Measurements from ENCODE around the gene HAUS8.

Gene HAUS8

DNA sequence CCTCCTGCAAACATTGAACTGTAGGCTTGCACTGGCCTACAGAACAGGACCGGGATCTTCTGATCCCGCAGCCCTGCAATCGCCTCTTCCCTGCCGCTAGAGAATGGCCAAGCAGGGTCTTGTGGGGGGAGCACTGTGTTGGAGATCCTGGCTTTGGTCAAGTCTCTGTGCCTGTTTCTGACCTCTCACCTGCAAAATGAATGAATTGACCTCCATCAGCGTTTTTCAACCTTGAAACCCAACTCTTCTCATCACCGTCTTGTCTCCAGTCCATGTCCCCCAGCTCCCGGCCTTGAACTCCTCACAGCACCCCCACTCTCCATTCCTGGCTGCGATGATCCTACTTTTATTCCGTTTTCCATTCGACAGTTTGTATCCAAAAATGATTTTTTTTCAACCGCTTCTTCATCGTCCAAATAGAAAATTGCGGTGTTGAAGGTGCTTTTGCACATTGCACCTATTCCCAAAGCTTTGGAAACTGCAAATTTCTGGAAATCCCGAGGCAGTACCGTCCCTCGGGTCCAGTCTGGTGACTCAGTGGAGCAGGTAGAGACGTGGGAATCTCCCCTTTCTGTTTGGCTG, 2.3 kb upstream of the HAUS8 start:
- DNase-seq (ENCODE audit: insufficient read length, low spot score) (no peak), FAIRE-seq (no peak)
- no peak for TF ChIP-seq POU2F2 (IDR thresholded peaks at IDR 0.05; ENCODE audit: low read depth, low read length)
- TF ChIP-seq TAF1 (IDR thresholded peaks at IDR 0.05; ENCODE audit: low read depth, low read length): no peak
- TF ChIP-seq SPI1 (IDR thresholded peaks at IDR 0.05; ENCODE audit: low read depth, low read length): no peak
- no peak for TF ChIP-seq POLR2AphosphoS5 (IDR thresholded peaks at IDR 0.05; ENCODE audit: low read depth, low read length)
- no peak for TF ChIP-seq PAX5 (IDR thresholded peaks at IDR 0.05; ENCODE audit: insufficient read depth, low read length, severe bottlenecking)
- no peak for TF ChIP-seq POLR2A (IDR thresholded peaks at IDR 0.05; ENCODE audit: low read depth, low read length)

DNA sequence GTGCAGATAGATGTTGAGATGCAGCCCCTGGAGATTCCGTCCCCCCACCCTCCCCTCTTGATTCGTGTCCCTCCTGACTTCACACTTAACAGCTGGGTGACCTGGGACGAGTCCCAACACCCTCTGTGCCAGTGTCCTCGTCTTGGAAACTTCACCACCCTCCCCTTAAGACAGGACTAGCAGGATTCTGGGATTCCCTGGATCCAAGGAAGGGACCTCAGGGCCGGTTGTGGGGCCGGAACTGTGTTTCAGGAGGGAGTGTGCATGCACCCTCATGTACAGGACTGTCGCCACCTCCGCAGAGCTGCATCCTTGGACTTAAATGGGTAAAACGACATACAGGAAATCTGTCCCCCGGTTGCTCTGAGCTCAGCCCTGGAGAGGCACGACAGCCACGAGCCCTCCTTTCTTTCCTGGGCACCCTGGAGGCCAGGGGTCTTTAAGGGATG, 1.3 kb upstream of the HAUS8 start:
- DNase-seq (ENCODE audit: insufficient read length, low spot score): no peak
- peak; percentile 5 for FAIRE-seq
- TF ChIP-seq SPI1 (IDR thresholded peaks at IDR 0.05; ENCODE audit: low read depth, low read length): no peak
- no peak for TF ChIP-seq TAF1 (IDR thresholded peaks at IDR 0.05; ENCODE audit: low read depth, low read length)
- TF ChIP-seq POLR2AphosphoS5 (IDR thresholded peaks at IDR 0.05; ENCODE audit: low read depth, low read length): no peak; the same call in 1 of the 2 replicates
- no peak for TF ChIP-seq POU2F2 (IDR thresholded peaks at IDR 0.05; ENCODE audit: low read depth, low read length)
- no peak for TF ChIP-seq POLR2A (IDR thresholded peaks at IDR 0.05; ENCODE audit: low read depth, low read length)
- TF ChIP-seq PAX5 (IDR thresholded peaks at IDR 0.05; ENCODE audit: insufficient read depth, low read length, severe bottlenecking): no peak

DNA sequence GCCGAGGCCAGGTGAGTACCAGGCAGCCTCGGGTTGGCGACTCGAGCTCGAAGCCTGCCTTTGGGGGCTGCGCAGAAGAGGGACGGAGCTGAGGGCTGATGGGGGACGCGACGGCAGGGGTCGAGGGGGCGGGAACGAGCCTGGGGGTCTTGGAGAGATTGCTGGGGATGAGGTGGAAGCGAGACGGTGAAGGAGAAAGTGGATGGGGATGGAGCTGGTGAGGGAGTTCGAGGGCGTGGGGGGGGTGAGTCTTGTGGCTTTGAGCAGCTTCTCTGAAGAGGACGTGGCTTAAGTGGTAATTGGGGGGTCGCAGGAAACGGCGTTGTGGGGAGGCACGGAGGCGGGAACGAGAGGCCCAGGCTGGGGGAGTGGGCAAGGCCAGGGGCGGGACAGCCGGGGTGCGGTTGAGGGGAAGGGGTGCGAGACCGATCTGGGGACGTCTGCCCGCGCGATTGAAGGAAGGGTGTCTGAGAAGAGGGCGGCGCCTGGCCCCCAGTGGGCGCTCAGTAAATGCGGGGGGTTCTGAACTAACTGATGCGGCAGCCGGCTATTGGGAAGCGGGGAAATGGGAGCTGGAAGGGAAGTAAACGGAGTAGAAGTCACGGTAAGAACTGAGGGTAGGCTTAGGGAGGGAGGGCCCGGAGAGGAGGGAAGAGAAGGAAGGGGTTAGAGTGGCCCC, 751 bp upstream of the HAUS8 start:
- FAIRE-seq: peak; percentile 33
- TF ChIP-seq POU2F2 (IDR thresholded peaks at IDR 0.05; ENCODE audit: low read depth, low read length) (no peak), POLR2A (IDR thresholded peaks at IDR 0.05; ENCODE audit: low read depth, low read length) (no peak), PAX5 (IDR thresholded peaks at IDR 0.05; ENCODE audit: insufficient read depth, low read length, severe bottlenecking) (no peak), POLR2AphosphoS5 (IDR thresholded peaks at IDR 0.05; ENCODE audit: low read depth, low read length) (no peak), SPI1 (IDR thresholded peaks at IDR 0.05; ENCODE audit: low read depth, low read length) (no peak), TAF1 (IDR thresholded peaks at IDR 0.05; ENCODE audit: low read depth, low read length) (no peak)
- no peak for DNase-seq (ENCODE audit: insufficient read length, low spot score)

DNA sequence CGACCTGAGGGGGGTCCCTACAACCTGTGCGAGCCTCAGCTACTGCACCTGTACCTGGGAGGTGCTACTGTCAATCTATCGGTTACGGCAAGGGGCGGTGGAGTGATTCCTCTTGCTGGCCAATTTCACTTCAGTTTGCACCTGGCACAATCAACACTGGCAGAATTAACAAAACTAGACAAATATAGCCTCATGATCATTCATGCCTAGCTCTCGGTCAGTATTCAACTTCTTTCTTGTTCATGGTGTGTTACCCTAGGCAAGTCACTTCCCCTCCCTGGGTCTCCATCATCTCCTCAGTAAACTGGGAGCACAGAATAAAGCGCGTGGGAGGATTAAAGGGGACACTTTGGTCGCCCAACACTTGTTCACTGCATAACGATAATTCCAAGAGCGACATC, 618 bp downstream of the HAUS8 start:
- FAIRE-seq (peak; percentile 65), DNase-seq (ENCODE audit: insufficient read length, low spot score) (no peak)
- TF ChIP-seq SPI1 (IDR thresholded peaks at IDR 0.05; ENCODE audit: low read depth, low read length) (peak; percentile 42; the same call in 1 of the 2 replicates), POU2F2 (IDR thresholded peaks at IDR 0.05; ENCODE audit: low read depth, low read length) (no peak)

DNA sequence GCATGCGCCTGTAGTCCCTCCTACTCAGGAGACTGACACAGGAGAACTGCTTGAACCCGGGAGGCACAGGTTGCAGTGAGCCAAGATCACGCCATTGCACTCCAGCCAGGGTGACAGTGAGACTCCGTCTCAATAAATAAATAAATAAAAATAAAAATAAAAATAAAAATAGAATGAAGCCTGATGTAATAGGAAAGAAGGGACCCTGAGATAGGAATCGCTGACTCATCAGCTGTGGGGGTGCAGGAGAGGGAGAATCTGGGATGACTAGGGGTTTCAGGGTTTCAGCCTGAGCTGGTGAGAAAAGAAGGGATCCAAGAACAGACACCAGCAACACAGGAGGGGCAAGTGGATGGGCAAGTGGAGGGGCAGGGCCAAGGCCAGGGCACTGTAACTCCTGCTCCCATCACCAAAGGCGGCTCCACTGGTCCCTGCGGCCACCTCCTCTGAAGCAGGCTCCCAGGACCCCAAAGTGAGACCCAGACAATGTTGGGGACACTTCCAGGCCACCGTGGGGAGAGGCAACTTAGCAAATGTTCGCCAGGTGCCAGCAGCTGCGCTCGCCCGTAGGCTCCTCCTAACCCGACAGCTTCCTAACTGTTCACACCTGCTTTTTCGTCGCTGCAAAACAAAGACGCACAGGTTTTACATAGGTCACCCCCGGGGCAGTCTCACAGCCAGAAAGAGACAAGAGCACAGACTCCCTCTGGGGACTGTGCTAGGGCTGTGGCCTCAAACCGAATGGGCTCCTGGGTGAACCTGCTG, 1.2 kb downstream of the HAUS8 start:
- FAIRE-seq (no peak), DNase-seq (ENCODE audit: insufficient read length, low spot score) (no peak)
- TF ChIP-seq POLR2AphosphoS5 (IDR thresholded peaks at IDR 0.05; ENCODE audit: low read depth, low read length) (peak; percentile 55; the same call in 1 of the 2 replicates), POU2F2 (IDR thresholded peaks at IDR 0.05; ENCODE audit: low read depth, low read length) (no peak)

DNA sequence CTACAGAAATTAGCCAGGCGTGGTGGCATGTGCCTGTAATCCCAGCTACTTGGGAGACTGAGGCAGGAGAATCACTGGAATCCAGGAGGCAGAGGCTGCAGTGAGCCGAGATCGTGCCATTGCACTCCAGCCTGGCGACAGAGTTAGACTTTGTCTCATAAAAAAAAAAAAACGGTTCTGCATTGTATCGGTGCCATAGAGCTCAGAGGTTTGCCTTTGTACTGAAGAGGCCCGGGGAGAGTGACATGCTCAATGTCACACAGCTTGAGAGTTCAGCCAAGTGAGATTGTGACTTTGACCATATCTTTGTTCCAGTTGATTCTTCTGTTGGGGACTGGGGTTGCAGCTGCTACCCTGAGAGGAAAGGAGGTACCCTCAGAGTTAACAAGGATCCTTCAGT, 4.3 kb downstream of the HAUS8 start:
- DNase-seq (ENCODE audit: insufficient read length, low spot score): no peak
- no peak for TF ChIP-seq POLR2A (IDR thresholded peaks at IDR 0.05; ENCODE audit: low read depth, low read length)
- no peak for TF ChIP-seq POLR2AphosphoS5 (IDR thresholded peaks at IDR 0.05; ENCODE audit: low read depth, low read length)
- TF ChIP-seq SPI1 (IDR thresholded peaks at IDR 0.05; ENCODE audit: low read depth, low read length): no peak
- TF ChIP-seq PAX5 (IDR thresholded peaks at IDR 0.05; ENCODE audit: insufficient read depth, low read length, severe bottlenecking): no peak
- no peak for TF ChIP-seq TAF1 (IDR thresholded peaks at IDR 0.05; ENCODE audit: low read depth, low read length)
- no peak for TF ChIP-seq POU2F2 (IDR thresholded peaks at IDR 0.05; ENCODE audit: low read depth, low read length)

DNA sequence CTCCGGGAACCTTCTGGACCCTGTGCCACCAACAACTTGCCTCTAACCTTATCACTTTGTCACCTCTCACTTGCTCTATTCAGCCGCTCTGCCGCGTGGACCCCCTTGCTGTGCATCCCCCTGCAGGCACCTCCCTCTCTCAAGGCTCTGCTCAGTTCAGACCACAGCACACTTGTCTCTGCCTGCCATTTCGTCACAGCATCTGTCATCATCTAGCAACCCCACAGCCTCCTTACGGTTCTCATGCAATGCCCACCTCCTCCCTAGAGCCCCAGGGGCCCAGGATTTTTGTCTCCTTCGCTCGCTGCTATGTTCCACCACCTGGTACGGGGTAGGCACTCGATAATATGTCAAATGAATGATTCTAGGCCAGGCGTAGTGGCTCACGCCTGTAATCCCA, 4.8 kb downstream of the HAUS8 start:
- DNase-seq (ENCODE audit: insufficient read length, low spot score) (no peak), FAIRE-seq (no peak)

More for the DNA sequence above, 4.3 kb downstream of the HAUS8 start:
- no peak for FAIRE-seq

DNA sequence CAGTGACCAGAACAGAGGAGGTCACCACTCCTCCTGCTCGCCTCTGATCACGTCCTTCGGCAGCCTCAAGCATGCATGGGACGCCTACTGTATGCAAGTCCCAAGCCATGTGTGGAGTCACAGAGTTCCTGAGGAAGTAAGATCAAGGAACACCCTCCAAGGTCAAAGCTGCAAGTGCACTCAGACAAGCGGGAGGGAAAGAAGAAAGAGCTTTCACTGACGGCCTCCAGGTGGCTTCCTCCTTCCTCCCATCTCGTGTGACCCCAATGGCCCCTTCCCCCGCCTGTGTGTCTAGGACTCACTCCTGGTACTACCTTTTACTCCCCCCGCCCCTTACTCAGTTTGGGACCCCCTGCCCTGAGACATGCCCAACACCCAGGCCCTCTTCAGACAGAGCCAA, 6.1 kb downstream of the HAUS8 start:
- DNase-seq (ENCODE audit: insufficient read length, low spot score) (no peak), FAIRE-seq (no peak)
- TF ChIP-seq PAX5 (IDR thresholded peaks at IDR 0.05; ENCODE audit: insufficient read depth, low read length, severe bottlenecking) (no peak), SPI1 (IDR thresholded peaks at IDR 0.05; ENCODE audit: low read depth, low read length) (no peak), POU2F2 (IDR thresholded peaks at IDR 0.05; ENCODE audit: low read depth, low read length) (no peak), TAF1 (IDR thresholded peaks at IDR 0.05; ENCODE audit: low read depth, low read length) (no peak), POLR2A (IDR thresholded peaks at IDR 0.05; ENCODE audit: low read depth, low read length) (no peak), POLR2AphosphoS5 (IDR thresholded peaks at IDR 0.05; ENCODE audit: low read depth, low read length) (no peak)

More for the DNA sequence above, 4.8 kb downstream of the HAUS8 start:
- no peak for TF ChIP-seq TAF1 (IDR thresholded peaks at IDR 0.05; ENCODE audit: low read depth, low read length)
- no peak for TF ChIP-seq SPI1 (IDR thresholded peaks at IDR 0.05; ENCODE audit: low read depth, low read length)
- no peak for TF ChIP-seq POU2F2 (IDR thresholded peaks at IDR 0.05; ENCODE audit: low read depth, low read length)
- no peak for TF ChIP-seq PAX5 (IDR thresholded peaks at IDR 0.05; ENCODE audit: insufficient read depth, low read length, severe bottlenecking)
- TF ChIP-seq POLR2A (IDR thresholded peaks at IDR 0.05; ENCODE audit: low read depth, low read length): no peak
- no peak for TF ChIP-seq POLR2AphosphoS5 (IDR thresholded peaks at IDR 0.05; ENCODE audit: low read depth, low read length)

DNA sequence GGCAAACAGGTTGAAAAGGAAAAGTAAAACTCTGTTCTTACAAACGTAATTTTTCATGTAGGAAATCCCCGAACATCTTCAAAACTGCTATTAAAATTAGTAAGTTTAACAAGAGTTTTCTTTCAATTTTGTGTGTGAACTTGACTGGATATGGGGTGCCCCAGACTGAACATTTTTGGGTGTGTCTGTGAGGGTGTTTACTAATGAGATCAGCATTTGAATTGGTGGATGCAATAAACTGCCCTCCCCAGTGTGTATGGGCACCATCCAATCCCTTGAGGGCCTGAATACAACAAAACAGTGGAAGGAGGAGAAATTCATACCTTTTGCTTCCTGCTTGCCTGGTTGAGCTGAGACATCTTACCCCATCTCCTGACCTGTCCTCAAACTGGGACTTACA, 11.8 kb downstream of the HAUS8 start:
- DNase-seq (ENCODE audit: insufficient read length, low spot score): no peak
- no peak for TF ChIP-seq POLR2A (IDR thresholded peaks at IDR 0.05; ENCODE audit: low read depth, low read length)
- no peak for TF ChIP-seq PAX5 (IDR thresholded peaks at IDR 0.05; ENCODE audit: insufficient read depth, low read length, severe bottlenecking)
- TF ChIP-seq TAF1 (IDR thresholded peaks at IDR 0.05; ENCODE audit: low read depth, low read length): no peak
- TF ChIP-seq POLR2AphosphoS5 (IDR thresholded peaks at IDR 0.05; ENCODE audit: low read depth, low read length): no peak
- no peak for TF ChIP-seq POU2F2 (IDR thresholded peaks at IDR 0.05; ENCODE audit: low read depth, low read length)
- no peak for TF ChIP-seq SPI1 (IDR thresholded peaks at IDR 0.05; ENCODE audit: low read depth, low read length)
- FAIRE-seq: no peak
